CD4-positive, alpha-beta T cell (primary cell): ENCODE measurements around the gene DCDC2. TPM values are rescaled to one million over a fixed set of nuclear protein-coding genes. Genes with fewer than 3 reads are reported as not detected.
"Not testable (repeated sequence)": the region's sequence is repeated elsewhere in the genome, so short reads cannot be mapped to it uniquely, and the experiment has no call there.

Source experiments
- ATAC-seq: fragments of 200-7000 bp; cut with Tn5 transposase; one replicate; pipeline ENCODE4 v1.10.0; 2022; ENCODE audit warnings: mild to moderate bottlenecking; ENCODE audit not compliant: poor library complexity
- CTCF ChIA-PET: fragments of 350-600 bp; sonication (Branson Sonifier 250); formaldehyde crosslinking; loops from one replicate; lab custom pipeline; 2021; ENCODE audit warnings: antibody characterized with exemption, inconsistent platforms; lab: Charles Lee
- POLR2A ChIA-PET: fragments of 350-600 bp; sonication (Branson Sonifier 250); formaldehyde crosslinking; loops from one replicate; lab custom pipeline; 2021; ENCODE audit warnings: antibody characterized with exemption, inconsistent platforms; lab: Charles Lee
- DNase-seq, 14 experiments: peaks; one replicate each; pipeline ENCODE4 v3.0.0-alpha.2; 2013 to 2020; ENCODE audit warnings: mixed read lengths in 2 of 14
- H3K27ac ChIP-seq, 2 donors: one replicate each; pipeline versions ENCODE4 v1.5.1 to v1.7.0; 2013; ENCODE audit warnings: low read length in 2 of 2, low read depth in 1 of 2, mild to moderate bottlenecking in 1 of 2
- H3K27me3 ChIP-seq, 2 experiments: 1 replicate in 1 of 2; 2 replicates in 1 of 2; pipeline versions ENCODE4 v1.6.1 to v1.7.0; 2013; ENCODE audit warnings: low read length in 2 of 2, control low read depth in 1 of 2, mild to moderate bottlenecking in 1 of 2, moderate library complexity in 1 of 2; ENCODE audit not compliant: insufficient read depth in 2 of 2, control insufficient read depth in 1 of 2
- H3K36me3 ChIP-seq: one replicate; pipeline ENCODE4 v1.6.1; 2013; ENCODE audit warnings: low read length, control low read depth; ENCODE audit not compliant: insufficient read depth
- H3K4me1 ChIP-seq: one replicate; pipeline ENCODE4 v1.6.1; 2013; ENCODE audit warnings: low read length, control low read depth; ENCODE audit not compliant: insufficient read depth
- H3K4me3 ChIP-seq: one replicate; pipeline ENCODE4 v1.5.1; 2013; ENCODE audit warnings: mild to moderate bottlenecking, low read length, moderate library complexity
- H3K9me3 ChIP-seq, 2 experiments: 1 replicate in 1 of 2; 2 replicates in 1 of 2; pipeline versions ENCODE4 v1.6.1 to v1.7.0; 2013; ENCODE audit warnings: low read length in 2 of 2, mild to moderate bottlenecking in 2 of 2, control low read depth in 1 of 2, moderate library complexity in 1 of 2; ENCODE audit not compliant: control insufficient read depth in 1 of 2, insufficient read depth in 1 of 2
- H3K27ac Mint-ChIP-seq: one replicate; pipeline ENCODE4 v1.8.0; 2020; ENCODE audit warnings: mixed read lengths
- H3K27me3 Mint-ChIP-seq: one replicate; pipeline ENCODE4 v1.8.0; 2021; ENCODE audit warnings: mixed read lengths
- H3K36me3 Mint-ChIP-seq: one replicate; pipeline ENCODE4 v1.8.0; 2021; ENCODE audit warnings: low read depth, mixed read lengths
- H3K4me1 Mint-ChIP-seq: one replicate; pipeline ENCODE4 v1.8.0; 2021; ENCODE audit warnings: low read depth, mixed read lengths
- H3K4me3 Mint-ChIP-seq: one replicate; pipeline ENCODE4 v1.8.0; 2020; ENCODE audit warnings: mild to moderate bottlenecking, mixed read lengths
- H3K9me3 Mint-ChIP-seq: one replicate; pipeline ENCODE4 v1.8.0; 2020; ENCODE audit warnings: mixed read lengths
- CTCF ChIP-seq: fragments of 200-600 bp; IDR thresholded peaks from one replicate; pipeline ENCODE4 v1.8.0; 2022; ENCODE audit warnings: antibody characterized with exemption, mild to moderate bottlenecking
- intact Hi-C, 2 experiments: fragments of 100-400 bp; cut with DNase I in 1 of 2; cut with micrococcal nuclease in 1 of 2; formaldehyde crosslinking; loops; one replicate each; pipeline versions ENCODE4 v1.15.1 to v1.9.0; 2023 to 2025; cut with DNase I, micrococcal nuclease
- total RNA-seq, 174 experiments: library from RNA in 2 of 174; stranded (reverse) in 2 of 174; gene quantifications; one replicate each; pipeline ENCODE4 v1.2.3 and lab custom pipeline; 2021 to 2026

The DCDC2 gene
- total RNA-seq, 2 experiments from 2014 or later: 0.05 TPM; not detected in 1

- H3K36me3 ChIP-seq: peaks cover 14% of the 10 kb centered on the region
- ATAC-seq: peak; percentile 95
- Mint-ChIP-seq H3K4me1 (peaks cover 36% of the 10 kb centered on the region), H3K36me3 (peaks cover 24% of the 10 kb centered on the region), H3K9me3 (no peaks in the 10 kb centered on the region), H3K27me3 (peaks cover 28% of the 10 kb centered on the region), H3K4me3 (peak within 1 kb of the TSS; percentile 93), H3K27ac (peak within 1 kb of the TSS; percentile 43)
- peak within 1 kb of the TSS; percentile 94 for H3K4me3 ChIP-seq
- H3K9me3 ChIP-seq: no peaks in the 10 kb centered on the region
- H3K27ac ChIP-seq: no peak within 1 kb of the TSS
- no peak for TF ChIP-seq CTCF
- intact Hi-C loops: no loop called here
- CTCF ChIA-PET: no interaction called here
- peaks cover 13% of the 10 kb centered on the region for H3K4me1 ChIP-seq
- POLR2A ChIA-PET: no interaction called here
- peak; percentile 59 to 90 (median 76) for DNase-seq
- H3K27me3 ChIP-seq: peaks cover 1 to 7% of the 10 kb centered on the region in 2 experiments
These were observed 45.0 kb upstream of the DCDC2 start, which contains the start of gene MRS2 for GRCh38 chr6:24402697-24403500. TSS of gene MRS2 (plus strand) at chr6:24402936. CDS start at chr6:24403047, 111 bp downstream.

- ChIA-PET CTCF (no interaction called here), POLR2A (no interaction called here)
- no peak overlapping the region for H3K27ac Mint-ChIP-seq
- H3K4me1 Mint-ChIP-seq: peaks cover 36% of the 10 kb centered on the region
- H3K36me3 Mint-ChIP-seq: peaks cover 17% of the 10 kb centered on the region
- no peak for TF ChIP-seq CTCF
- peaks cover 7% of the 10 kb centered on the region for H3K36me3 ChIP-seq
- peaks cover 0 to 6% of the 10 kb centered on the region in 2 experiments for H3K9me3 ChIP-seq
- no peaks in the 10 kb centered on the region for H3K9me3 Mint-ChIP-seq
- DNase-seq: no peak
- peaks cover 7 to 10% of the 10 kb centered on the region in 2 experiments for H3K27me3 ChIP-seq
- no peak overlapping the region for H3K4me3 Mint-ChIP-seq
- peaks cover 13% of the 10 kb centered on the region for H3K4me1 ChIP-seq
- no peak overlapping the region for H3K4me3 ChIP-seq
- H3K27ac ChIP-seq: no peak overlapping the region
- intact Hi-C loops: no loop called here
- H3K27me3 Mint-ChIP-seq: peaks cover 43% of the 10 kb centered on the region
- ATAC-seq: no peak
These were observed 43.6 kb upstream of the DCDC2 start for GRCh38 chr6:24401458-24401857.

- Histone ChIP-seq H3K27me3 (peaks cover 13 to 15% of the 10 kb centered on the region in 2 experiments), H3K4me1 (peaks cover 13% of the 10 kb centered on the region)
- peaks cover 29% of the 10 kb centered on the region for H3K4me1 Mint-ChIP-seq
- POLR2A ChIA-PET, H3K9me3 Mint-ChIP-seq, DNase-seq, H3K9me3 ChIP-seq, H3K27ac ChIP-seq, intact Hi-C loops, ATAC-seq, H3K36me3 Mint-ChIP-seq, H3K27ac Mint-ChIP-seq, CTCF ChIA-PET, H3K4me3 ChIP-seq, H3K36me3 ChIP-seq: not testable (repeated sequence)
- peak overlapping the region; percentile 46 for H3K4me3 Mint-ChIP-seq
- peaks cover 46% of the 10 kb centered on the region for H3K27me3 Mint-ChIP-seq
These were observed 42.5 kb upstream of the DCDC2 start for GRCh38 chr6:24400045-24401039.
